HUDEP-2 (cell line): ENCODE measurements around the gene PRR35.

Source experiments
- DNase-seq, 76 experiments: peaks; one replicate each; lab custom pipeline; 2025; ENCODE audit not compliant: unreplicated experiment in 76 of 76; lab: John Stamatoyannopoulos, UW

PRR35 gene

DNA sequence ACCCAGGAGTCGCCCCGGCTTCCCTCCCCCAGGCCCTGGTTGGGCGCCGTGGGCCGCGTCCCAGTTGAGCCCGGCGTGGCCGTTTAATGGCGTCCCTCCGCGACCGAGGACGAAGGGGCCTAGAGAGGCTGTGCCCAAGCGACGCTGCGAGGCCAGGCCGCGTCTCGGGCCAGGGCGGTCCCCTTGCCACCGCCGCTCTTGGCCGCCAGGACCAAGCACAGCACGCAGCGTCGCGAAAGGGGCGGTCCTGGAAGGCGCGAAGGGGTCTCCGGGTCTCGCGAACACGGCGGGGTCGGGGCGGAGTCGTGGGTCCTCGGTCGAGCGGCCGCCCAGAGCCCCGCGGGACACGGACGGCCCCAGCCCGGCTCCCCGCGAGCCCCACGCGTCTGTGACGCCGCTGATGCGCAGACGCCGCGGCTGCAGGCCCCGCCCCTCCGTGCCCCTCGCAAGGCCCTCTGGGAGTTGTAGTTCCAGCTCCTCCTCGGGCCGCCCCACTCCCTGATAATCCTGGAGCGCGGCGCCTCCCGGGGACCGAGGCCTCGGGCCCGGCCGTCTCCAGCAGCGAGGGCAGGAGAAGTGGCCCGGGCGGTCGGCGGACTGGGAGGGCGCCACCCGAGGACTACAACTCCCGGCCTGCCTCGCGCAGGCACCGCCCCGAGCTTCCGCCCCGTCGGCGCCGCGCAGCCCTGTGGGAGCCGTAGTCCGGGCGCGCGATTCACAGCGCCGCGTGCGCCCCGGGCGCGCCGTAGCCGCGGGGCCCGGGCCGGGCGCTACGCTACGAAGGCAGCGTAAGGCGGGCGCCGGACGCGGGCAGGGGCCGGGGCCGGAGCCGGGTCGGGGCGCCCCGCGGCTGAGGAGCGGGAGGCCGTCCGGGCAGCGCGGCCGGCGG, 32.9 kb upstream of the PRR35 start, which contains the start of gene CAPN15:
TSS of gene CAPN15 (plus strand) at position 698 of the 889 bp plus-strand sequence. CDS start 19,127 bp downstream, outside the sequence.
- peak in 70 of 76 experiments; percentile 13 to 90 (median 74) for DNase-seq

- peak in 32 of 76 experiments; percentile 14 to 55 (median 31) for DNase-seq
These were observed 31.8 kb upstream of the PRR35 start for GRCh38 chr16:528111-529011.

DNA sequence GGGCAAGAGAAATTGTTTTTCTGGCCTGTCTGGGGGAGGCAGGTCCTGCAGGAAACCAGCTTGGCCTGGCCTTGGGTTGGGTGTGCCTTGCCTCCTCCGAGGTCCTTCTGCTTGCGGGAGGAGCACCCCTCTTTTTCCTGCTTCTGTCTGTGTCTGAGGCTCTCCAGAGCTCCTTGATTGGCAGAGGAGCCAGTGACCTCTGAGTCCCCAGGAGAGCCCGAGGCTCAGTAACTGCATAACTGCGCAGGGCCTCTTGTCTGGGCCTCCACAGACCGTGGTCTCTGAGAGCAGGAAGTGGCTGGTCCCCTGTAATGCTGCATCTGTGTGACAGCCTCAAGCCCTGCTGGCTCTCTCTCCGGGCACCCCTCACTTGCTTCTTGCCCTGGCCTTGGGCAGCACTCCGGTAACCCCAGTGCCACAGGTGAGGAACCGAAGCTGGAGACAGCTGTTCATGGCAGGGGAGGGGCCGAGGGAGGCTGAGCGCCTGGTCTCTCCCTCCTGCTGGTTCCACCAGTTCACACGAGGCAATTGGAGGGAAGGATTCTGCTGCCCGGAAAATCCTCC, 31.1 kb upstream of the PRR35 start:
- peak in 1 of 76 experiments; percentile 19 for DNase-seq

GRCh38 chr16:530111-530817, 29.9 kb upstream of the PRR35 start:
- DNase-seq: peak in 1 of 76 experiments; percentile 13

GRCh38 chr16:531494-532125, 28.6 kb upstream of the PRR35 start:
- DNase-seq: no peak

GRCh38 chr16:533391-534123, 26.6 kb upstream of the PRR35 start:
- DNase-seq: no peak

DNA sequence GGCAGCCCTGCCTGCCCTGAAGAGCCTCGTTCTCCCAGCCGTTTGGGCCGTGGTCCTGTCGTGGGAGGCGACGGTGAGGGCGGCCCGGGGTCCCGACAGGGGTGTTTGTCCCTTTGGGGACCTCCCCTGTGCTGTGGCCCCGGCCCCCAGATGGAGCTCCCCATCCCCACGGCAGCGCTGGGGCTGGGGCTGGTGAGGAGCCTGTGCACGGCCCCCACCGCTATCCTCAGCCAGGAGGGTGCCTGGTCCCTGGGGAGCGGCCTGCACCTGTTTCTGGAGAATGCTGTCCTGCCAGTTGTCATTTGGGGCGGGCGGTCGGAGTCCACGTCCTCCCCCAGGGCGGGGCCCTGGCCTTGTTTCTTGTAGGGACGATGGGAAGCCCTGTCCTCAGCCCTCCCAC, 26.1 kb upstream of the PRR35 start:
- DNase-seq: no peak

GRCh38 chr16:534856-535445, 25.2 kb upstream of the PRR35 start:
- no peak for DNase-seq

DNA sequence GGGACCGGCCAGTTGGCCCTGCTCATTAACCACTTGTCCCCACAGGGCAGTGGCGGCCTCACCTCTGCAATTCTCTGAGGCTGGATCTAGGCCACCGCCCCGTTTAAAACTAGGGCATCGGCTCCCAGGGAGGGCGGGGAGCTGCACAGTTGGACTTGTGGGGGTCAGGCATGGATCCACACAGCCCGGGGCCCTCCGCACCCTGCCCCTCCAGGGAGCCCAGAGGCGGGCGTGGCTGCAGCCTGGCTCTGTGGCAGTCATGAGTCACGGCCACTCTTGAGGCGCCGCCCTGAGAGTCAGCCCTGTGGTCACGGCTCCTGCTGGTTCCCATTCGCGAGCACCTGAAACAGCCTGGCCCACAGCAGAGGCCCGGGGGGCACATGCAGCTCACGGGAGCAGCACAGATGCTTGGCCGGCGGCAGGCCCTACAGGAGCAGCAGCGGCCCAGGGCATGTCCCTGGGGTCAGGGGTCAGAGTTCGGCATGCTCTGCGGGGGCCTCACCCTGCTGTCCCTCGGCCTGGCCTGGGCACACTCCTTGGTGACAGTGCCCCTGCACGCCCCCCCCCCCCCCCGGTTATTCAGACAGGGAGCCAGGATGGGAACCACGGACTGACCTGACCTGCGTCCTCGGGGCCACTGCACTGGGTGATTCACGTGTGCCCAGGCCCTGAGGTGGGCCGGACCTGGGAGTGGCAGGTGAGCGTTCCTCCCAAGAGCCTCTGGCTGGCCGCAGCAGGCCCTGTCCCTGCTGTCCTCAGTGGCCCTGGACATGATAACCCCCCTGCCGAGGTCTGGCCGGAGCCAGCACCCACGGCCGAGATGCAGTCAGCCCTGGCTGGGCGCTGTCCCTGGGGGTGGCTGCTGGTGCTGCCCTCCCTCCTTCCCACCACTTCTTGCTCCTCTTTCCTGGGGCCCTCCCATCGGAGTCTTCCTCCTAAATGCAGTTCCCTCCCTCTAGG, 24.5 kb upstream of the PRR35 start:
- DNase-seq: peak in 70 of 76 experiments; percentile 17 to 88 (median 67)

- DNase-seq: no peak
These were observed 23.4 kb upstream of the PRR35 start for GRCh38 chr16:536746-537145.

DNA sequence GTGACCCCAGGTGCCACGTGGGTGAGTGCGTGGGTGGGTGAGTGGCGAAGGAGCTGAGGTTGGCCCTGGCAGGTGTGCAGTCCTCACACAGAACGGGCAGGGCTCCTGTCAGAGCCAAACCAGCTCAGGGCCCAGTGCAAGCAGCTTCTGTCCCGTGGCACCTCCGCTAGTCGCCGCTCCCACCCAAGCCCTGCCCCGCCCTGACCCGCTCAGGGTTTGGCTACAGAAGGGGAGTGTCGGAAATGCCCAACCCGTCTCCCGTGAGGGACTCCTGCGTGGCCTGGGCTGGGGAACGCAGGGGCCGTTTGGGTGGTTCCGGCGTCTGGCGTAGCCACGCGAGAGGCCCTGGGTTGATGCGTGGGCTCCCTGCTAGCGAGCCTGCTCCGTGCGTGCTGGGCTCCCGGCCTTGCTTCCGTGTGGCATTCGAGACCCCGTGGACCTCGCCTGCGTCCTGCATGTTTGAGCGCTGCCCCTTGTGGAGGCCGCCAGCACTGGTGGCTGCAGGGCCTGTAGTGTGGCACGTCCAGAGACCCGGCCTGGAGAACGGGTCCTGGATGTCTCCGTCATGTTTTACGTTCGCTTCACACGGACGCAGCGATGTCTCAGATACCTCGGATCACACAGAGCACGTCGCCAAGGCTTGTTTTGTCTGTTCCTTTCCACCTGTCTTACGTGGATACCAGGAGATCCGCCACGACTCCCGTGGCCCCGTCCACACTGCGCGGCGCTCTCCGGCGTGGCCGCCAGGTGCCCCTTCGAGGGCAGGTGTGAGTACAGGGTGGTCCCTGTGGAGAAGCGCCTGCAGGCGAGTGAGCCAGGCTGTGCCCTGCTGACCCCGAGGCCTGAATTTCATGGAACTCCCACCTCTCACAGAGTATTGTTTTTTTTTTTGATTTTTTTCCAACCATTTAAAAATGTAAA, 22.5 kb upstream of the PRR35 start:
- no peak for DNase-seq

DNA sequence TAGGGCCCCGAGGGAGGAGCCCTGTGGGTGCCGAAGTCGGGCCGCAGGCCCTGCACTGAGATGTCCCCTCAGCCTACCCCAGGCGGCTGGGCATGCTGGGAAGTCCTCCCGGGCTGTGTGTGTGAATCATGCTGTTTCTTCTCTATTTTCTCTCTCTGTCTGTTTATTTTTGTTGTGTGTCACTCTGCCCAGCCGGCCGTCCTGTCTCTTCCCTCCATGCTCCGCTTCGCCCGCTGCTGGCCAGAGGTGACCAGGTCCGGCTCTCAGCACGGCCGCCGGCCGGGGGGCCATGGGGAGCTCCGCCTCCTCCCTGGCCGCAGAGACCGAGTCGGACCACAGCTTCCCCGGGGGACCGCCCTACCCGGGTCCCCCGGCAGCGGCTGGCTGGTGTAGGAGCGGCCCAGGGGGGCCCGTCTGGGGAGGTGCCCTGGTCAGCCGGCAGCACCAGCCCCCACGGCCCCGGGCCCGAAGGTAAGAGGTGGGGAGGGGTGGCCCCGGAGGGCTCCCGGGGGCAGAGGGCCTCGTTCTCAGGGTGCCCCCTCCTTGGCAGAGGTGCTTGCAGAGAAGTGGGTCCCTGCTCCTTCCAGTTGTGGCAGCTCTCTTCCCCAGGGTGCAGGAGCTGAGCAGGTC, 20.2 kb upstream of the PRR35 start:
- no peak for DNase-seq

DNA sequence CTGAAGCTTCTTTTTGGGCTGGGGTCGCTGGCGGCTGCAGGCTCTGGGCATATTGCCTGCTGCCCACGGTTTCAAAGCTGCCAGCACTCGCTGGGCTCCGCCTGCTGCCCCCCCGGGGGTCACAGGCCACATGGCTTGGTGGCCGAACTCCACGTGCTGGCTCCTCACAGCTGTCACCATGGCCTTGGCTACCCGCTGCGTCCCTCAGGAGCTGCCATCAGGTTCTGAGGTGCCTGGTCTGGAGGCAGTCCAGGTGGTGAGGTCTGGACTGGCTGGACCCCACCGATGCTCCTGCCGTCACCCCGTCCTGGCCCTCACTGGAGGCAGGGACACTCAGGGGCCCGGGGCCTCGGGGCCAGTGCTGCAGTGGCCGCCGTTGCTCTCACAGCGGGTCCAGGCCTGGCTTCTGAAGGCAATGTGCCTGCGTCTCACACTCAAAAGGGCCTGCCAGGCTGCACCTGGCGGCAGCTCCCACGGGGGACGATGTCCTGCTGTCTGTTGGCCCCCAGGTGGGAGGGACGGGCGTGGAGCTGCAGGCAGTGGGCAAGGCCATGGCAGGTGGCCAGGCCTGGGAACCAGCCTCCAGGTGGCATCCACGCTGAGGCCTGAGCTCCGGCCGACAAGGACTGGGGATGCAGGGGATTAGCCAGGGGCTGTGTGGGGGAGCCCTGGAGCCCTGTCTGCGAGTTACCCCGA, 19.4 kb upstream of the PRR35 start:
- DNase-seq: no peak

DNA sequence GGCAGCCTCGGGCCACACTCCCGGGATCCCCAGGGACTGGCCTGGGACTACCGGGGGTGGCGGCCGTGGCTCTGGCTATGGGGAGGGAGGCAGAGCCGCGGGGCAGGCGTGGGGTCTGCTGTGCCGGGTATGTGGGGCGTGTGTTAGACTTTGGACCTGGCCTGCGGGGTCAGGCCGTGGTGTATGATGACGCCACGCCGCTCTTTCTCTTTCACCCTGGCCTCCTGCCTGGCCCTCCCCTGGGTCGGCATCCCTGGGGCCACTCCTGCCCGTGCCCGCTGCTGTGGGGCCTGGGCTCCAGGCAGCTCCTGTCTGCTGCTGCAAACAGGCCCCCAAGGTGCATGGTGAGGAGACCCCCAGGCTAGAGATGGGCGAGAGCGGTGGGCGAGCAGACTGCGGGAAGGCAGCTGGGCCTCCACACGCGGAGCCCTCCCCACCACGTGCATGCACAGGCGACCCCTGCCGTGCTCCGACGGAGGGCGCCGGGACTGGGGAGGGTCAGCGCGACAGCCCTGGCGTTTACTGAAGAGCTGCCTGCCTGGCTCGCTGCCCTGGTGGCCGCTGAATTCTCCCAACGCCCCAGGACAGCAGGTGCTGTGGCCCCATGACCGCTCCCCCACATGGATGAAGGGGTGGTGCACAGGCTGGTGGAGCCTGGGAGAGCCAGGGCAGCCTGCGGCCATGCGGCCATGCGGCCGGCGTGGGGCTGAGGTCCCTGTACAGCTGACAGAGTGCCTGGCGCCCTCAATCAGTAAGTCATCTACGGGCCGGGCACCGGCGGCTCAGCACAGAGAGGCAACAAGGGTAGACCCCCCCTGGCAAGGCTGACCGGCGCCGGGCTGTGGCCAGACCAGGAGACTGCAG, 16.7 kb upstream of the PRR35 start:
- no peak for DNase-seq

DNA sequence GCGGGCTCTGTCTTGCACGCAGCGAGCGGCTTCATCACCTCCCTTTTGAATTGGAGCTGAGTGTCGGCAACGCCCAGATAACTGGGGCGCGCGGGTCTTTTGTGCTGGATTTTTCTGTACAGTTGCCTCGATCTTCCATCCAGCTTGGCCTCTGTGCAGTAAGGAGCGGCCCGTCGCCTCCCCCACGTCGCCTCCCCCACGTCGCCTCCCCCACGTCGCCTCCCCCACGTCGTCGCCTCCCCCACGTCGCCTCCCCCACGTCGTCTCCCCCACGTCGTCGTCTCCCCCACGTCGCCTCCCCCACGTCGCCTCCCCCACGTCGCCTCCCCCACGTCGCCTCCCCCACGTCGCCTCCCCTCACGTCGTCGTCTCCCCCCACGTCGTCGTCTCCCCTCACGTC, 15.7 kb upstream of the PRR35 start:
- no peak for DNase-seq
